Vagina (tissue), 2 donors: ENCODE results near the gene BICDL2.

Source experiments
- CTCF ChIP-seq, 3 experiments: fragments of 450-650 bp in 2 of 3; fragments of 200-600 bp in 1 of 3; sonication (generic) in 1 of 3; IDR thresholded peaks; one replicate each; pipeline ENCODE4 v1.5.1; 2017 to 2019; ENCODE audit warnings: antibody characterized with exemption in 3 of 3, mild to moderate bottlenecking in 2 of 3, moderate library complexity in 2 of 3
- POLR2AphosphoS5 ChIP-seq, 2 donors: sonication (generic); formaldehyde crosslinking; IDR thresholded peaks; one replicate each; pipeline ENCODE4 v1.9.0; 2017; ENCODE audit warnings: antibody characterized with exemption in 2 of 2, mild to moderate bottlenecking in 2 of 2, low read depth in 1 of 2; ENCODE audit not compliant: insufficient read depth in 1 of 2

GRCh38 chr16:3000540-3000939 lies 36.2 kb downstream of the BICDL2 start:
- no peak for TF ChIP-seq POLR2AphosphoS5 (IDR thresholded peaks at IDR 0.05; ENCODE audit: insufficient read depth in 1 of 2, low read depth in 1 of 2)
- no peak for TF ChIP-seq CTCF (IDR thresholded peaks at IDR 0.05)
